GM21529 (cell line): ENCODE data around the gene NUDT22.

Experiments used
- ATAC-seq: cut with Tn5 transposase; IDR thresholded peaks from one replicate; pipeline ENCODE4 v1.9.1; 2021; ENCODE audit not compliant: unreplicated experiment

Gene NUDT22

GRCh38 chr11:64226507-64227051 lies 505 bp downstream of the NUDT22 start:
- ATAC-seq = peak; percentile 38

- ATAC-seq = no peak
Measured at GRCh38 chr11:64227405-64227956, 1.4 kb downstream of the NUDT22 start.

- no peak for ATAC-seq
Measured at GRCh38 chr11:64229090-64229743, 3.1 kb downstream of the NUDT22 start.

GRCh38 chr11:64229744-64230170 lies 3.7 kb downstream of the NUDT22 start:
- no peak for ATAC-seq

- peak; percentile 43 for ATAC-seq
Measured at GRCh38 chr11:64230171-64230984, 4.3 kb downstream of the NUDT22 start, which contains the start of gene DNAJC4. Gene DNAJC4, plus strand, starts transcription at chr11:64230548. Its CDS starts 307 bp downstream, at chr11:64230855.

GRCh38 chr11:64230985-64231365 lies 4.9 kb downstream of the NUDT22 start:
- ATAC-seq = no peak

- ATAC-seq = no peak
Measured at GRCh38 chr11:64231546-64231945, 5.5 kb downstream of the NUDT22 start.

GRCh38 chr11:64232182-64232966 lies 6.3 kb downstream of the NUDT22 start:
- no peak for ATAC-seq

GRCh38 chr11:64232967-64233315 lies 6.9 kb downstream of the NUDT22 start:
- ATAC-seq = no peak

- ATAC-seq = no peak
Measured at GRCh38 chr11:64233913-64234586, 8.0 kb downstream of the NUDT22 start, which contains the start of gene VEGFB. Gene VEGFB, plus strand, starts transcription at chr11:64234584. Its CDS starts 250 bp downstream, at chr11:64234834.

GRCh38 chr11:64234647-64235379 lies 8.7 kb downstream of the NUDT22 start:
- no peak for ATAC-seq

- no peak for ATAC-seq
Measured at GRCh38 chr11:64235437-64236161, 9.5 kb downstream of the NUDT22 start.

GRCh38 chr11:64237484-64237951 lies 11.4 kb downstream of the NUDT22 start:
- no peak for ATAC-seq

- ATAC-seq = no peak
Measured at GRCh38 chr11:64238076-64238475, 12.0 kb downstream of the NUDT22 start.

GRCh38 chr11:64238999-64239398 lies 12.9 kb downstream of the NUDT22 start:
- no peak for ATAC-seq

GRCh38 chr11:64239662-64240434 lies 13.8 kb downstream of the NUDT22 start:
- peak; percentile 14 for ATAC-seq

- ATAC-seq = peak; percentile 37
Measured at GRCh38 chr11:64240435-64241240, 14.6 kb downstream of the NUDT22 start, which contains the start of gene FKBP2. Gene FKBP2, plus strand, starts transcription at chr11:64241095. Its CDS starts 1,293 bp downstream, at chr11:64242388.
